ENCODE results near the gene NFIB. TPM values are rescaled to one million over a fixed set of nuclear protein-coding genes. Genes with fewer than 3 reads are reported as not detected.

Gene NFIB
- total RNA-seq, 4 donors from 2014 or later: 24.0 to 40.9 (median 30.6) TPM

DNA sequence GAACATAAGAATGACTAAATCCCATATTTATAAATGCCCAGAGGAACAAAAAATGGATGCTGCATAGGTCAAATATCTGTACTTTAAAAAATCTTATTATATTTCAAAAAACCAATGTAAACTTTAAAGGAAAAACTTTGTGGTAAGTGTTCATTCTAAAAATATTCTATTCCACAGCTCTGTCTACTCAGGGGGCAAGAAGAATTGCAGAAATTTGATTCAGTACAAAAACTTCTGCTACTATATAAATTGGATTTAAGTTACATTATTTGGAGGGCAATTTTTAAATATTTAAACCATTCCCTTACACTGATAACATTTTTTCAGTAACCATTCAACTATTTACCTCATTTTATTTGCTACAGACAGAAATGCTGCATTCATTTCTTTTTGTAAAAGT is 32.1 kb downstream of the NFIB start:
- no peak for TF ChIP-seq POLR2A (IDR thresholded peaks at IDR 0.05)
- TF ChIP-seq, protein P1, sequence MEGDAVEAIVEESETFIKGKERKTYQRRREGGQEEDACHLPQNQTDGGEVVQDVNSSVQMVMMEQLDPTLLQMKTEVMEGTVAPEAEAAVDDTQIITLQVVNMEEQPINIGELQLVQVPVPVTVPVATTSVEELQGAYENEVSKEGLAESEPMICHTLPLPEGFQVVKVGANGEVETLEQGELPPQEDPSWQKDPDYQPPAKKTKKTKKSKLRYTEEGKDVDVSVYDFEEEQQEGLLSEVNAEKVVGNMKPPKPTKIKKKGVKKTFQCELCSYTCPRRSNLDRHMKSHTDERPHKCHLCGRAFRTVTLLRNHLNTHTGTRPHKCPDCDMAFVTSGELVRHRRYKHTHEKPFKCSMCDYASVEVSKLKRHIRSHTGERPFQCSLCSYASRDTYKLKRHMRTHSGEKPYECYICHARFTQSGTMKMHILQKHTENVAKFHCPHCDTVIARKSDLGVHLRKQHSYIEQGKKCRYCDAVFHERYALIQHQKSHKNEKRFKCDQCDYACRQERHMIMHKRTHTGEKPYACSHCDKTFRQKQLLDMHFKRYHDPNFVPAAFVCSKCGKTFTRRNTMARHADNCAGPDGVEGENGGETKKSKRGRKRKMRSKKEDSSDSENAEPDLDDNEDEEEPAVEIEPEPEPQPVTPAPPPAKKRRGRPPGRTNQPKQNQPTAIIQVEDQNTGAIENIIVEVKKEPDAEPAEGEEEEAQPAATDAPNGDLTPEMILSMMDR (IDR thresholded peaks at IDR 0.05 in 4 of 5, conservative IDR thresholded peaks at IDR 0.05 in 1 of 5): no peak
- intact Hi-C loops (cut with DNase I; ENCODE audit: low total_unique reads): no loop called here
- H3K9me3 ChIP-seq: no peaks in the 10 kb centered on the region
- in situ Hi-C loops (cut with MboI; ENCODE audit: low sequenced_read_pairs in 4 of 4): no loop called here
- no peak for ATAC-seq
- H3K36me3 ChIP-seq: no peaks in the 10 kb centered on the region
- no peak overlapping the region for H3K4me3 ChIP-seq
- no peaks in the 10 kb centered on the region for H3K27me3 ChIP-seq
- H3K27ac ChIP-seq: peak overlapping the region in 1 of 4 donors; percentile 28
- peaks cover 47 to 70% of the 10 kb centered on the region in 2 donors for H3K4me1 ChIP-seq
- no peak for DNase-seq

DNA sequence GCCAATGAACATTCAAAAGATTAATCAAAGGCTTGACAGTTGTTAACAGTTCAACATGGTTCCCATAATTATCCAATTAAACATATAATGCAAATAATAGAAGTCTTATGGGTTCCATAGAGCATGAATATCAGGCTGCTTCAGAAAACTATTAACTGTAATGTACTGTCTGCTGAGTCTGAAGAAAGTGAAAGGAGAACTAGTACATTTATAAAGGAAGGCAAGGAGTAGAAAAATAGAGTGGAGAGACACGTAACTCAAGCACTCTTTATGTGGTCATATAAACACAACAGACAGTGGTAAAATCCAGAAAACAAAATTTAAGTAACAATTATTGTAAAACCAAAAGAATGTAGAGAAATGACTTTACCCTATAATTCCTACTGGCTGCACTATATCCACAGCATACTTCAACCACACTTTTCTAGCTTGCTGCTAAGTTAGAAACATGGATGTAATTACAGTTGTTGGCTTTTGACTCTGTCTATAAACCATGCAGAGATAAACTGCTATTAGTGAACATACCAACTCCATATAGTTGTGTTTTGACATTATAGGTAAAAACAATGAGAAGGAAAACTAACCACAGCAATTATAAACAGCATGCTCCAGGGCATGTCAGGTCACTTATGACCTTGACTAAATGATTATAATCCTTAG is 32.7 kb downstream of the NFIB start:
- Histone ChIP-seq H3K36me3 (no peaks in the 10 kb centered on the region), H3K4me1 (peaks cover 53 to 73% of the 10 kb centered on the region in 2 donors), H3K9me3 (no peaks in the 10 kb centered on the region), H3K4me3 (peak overlapping the region in 1 of 4 donors; percentile 0), H3K27ac (peak overlapping the region in 1 of 4 donors; percentile 28), H3K27me3 (no peaks in the 10 kb centered on the region)
- no peak for TF ChIP-seq POLR2A (IDR thresholded peaks at IDR 0.05)
- TF ChIP-seq, protein P1 (IDR thresholded peaks at IDR 0.05 in 4 of 5, conservative IDR thresholded peaks at IDR 0.05 in 1 of 5): no peak
- ATAC-seq: no peak
- in situ Hi-C loops (cut with MboI; ENCODE audit: low sequenced_read_pairs in 4 of 4) (no loop called here), intact Hi-C loops (cut with DNase I; ENCODE audit: low total_unique reads) (no loop called here)
- DNase-seq: no peak

DNA sequence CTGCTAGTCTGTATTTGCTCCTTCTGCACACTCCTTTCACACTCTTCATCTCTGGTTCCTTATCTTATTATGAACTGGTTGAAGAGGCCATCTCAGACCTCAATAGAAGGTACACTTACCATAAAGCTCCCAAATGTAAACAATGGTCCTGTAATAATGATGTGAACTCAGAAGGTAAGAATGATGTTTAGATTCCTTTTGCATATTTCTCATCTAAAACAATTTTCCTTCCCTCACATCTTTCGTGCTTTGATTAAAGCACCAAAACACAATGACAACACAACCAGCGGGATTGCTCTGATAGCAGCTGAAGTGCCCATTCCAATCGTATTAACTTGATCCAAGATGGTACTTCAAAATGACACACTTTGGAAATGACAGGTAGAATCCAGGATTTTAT is 34.3 kb downstream of the NFIB start:
- Histone ChIP-seq H3K9me3 (no peaks in the 10 kb centered on the region), H3K27ac (no peak overlapping the region), H3K36me3 (no peaks in the 10 kb centered on the region), H3K27me3 (no peaks in the 10 kb centered on the region), H3K4me3 (no peak overlapping the region), H3K4me1 (peaks cover 65 to 82% of the 10 kb centered on the region in 2 donors)
- ATAC-seq: no peak
- intact Hi-C loops (cut with DNase I; ENCODE audit: low total_unique reads): no loop called here
- in situ Hi-C loops (cut with MboI; ENCODE audit: low sequenced_read_pairs in 4 of 4): no loop called here
- DNase-seq: no peak
- TF ChIP-seq, protein P1 (IDR thresholded peaks at IDR 0.05 in 4 of 5, conservative IDR thresholded peaks at IDR 0.05 in 1 of 5): no peak
- TF ChIP-seq POLR2A (IDR thresholded peaks at IDR 0.05): no peak

DNA sequence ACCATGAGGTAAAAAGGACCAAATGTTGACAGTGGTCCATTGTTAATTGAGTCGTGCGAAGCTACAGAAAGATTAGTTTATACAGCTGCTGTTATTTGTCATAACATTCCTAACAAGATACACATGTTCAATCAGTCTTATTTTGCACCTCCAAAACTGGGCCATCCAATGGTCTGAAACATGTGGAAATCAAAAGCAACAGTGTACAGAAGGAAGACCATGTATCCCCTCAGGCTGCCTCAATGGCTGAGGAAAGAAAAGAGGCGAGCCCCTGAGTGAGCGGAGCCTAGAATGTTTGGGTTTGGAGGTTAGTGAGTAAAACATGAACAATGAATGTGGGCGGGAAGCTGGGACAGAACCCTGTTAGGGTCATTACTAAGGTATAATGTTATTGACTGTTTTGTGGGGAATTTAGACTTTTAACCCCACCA is 35.6 kb downstream of the NFIB start:
- ATAC-seq: no peak
- peaks cover 72 to 87% of the 10 kb centered on the region in 2 donors for H3K4me1 ChIP-seq

More for the DNA sequence above, 35.6 kb downstream of the NFIB start:
- intact Hi-C loops (cut with DNase I; ENCODE audit: low total_unique reads) (no loop called here), in situ Hi-C loops (cut with MboI; ENCODE audit: low sequenced_read_pairs in 4 of 4) (no loop called here)
- Histone ChIP-seq H3K27ac (peak overlapping the region in 2 of 4 donors; percentile 58 to 64), H3K4me3 (no peak overlapping the region), H3K36me3 (no peaks in the 10 kb centered on the region), H3K27me3 (no peaks in the 10 kb centered on the region), H3K9me3 (no peaks in the 10 kb centered on the region)
- TF ChIP-seq POLR2A (IDR thresholded peaks at IDR 0.05): no peak
- TF ChIP-seq, protein P1 (IDR thresholded peaks at IDR 0.05 in 4 of 5, conservative IDR thresholded peaks at IDR 0.05 in 1 of 5): no peak
- DNase-seq: no peak
